HCT116 (cell line): ENCODE results near the gene TFG. TPM values are rescaled to one million over a fixed set of nuclear protein-coding genes. Genes with fewer than 3 reads are reported as not detected.

Experiments
- ATAC-seq: fragments of 200-7000 bp; cut with Tn5 transposase; 2 replicates; pipeline ENCODE4 v1.9.1; 2020; ENCODE audit warnings: mild to moderate bottlenecking, moderate library complexity
- BruUV-seq: library from RNA; stranded (reverse); fragments of 400-500 nt; replicated peaks from 2 replicates; lab custom pipeline; 2021; lab: Mats Ljungman, UMichigan
- CTCF ChIA-PET: fragments of 300-600 bp; sonication (Branson Sonifier 250); formaldehyde crosslinking; loops from one replicate; lab custom pipeline; 2021; ENCODE audit warnings: antibody characterized with exemption; lab: Charles Lee
- POLR2A ChIA-PET: fragments of 300-600, 350-600 bp; sonication (Branson Sonifier 250); formaldehyde crosslinking; loops from one replicate; lab custom pipeline; 2021; ENCODE audit warnings: antibody characterized with exemption; lab: Charles Lee
- RAD21 ChIA-PET, 2 experiments: fragments of 300-600 bp; sonication (Branson Sonifier 250); formaldehyde crosslinking; loops; one replicate each; lab custom pipeline; 2023; ENCODE audit warnings: low total read pairs in 2 of 2; ENCODE audit not compliant: uncharacterized antibody in 2 of 2, unreplicated experiment in 2 of 2, low non-redundant PET in 1 of 2; lab: Charles Lee
- DNase-seq: peaks from one replicate; pipeline ENCODE4 v3.0.0-alpha.2; 2010; ENCODE audit warnings: low read depth, low spot score
- H2AFZ ChIP-seq: fragments of 200-600 bp; shearing (Covaris generic), sonication (generic); 2 replicates; pipeline ENCODE4 v1.6.1; 2017; ENCODE audit warnings: low read depth, mixed run types, mixed read lengths, antibody characterized with exemption, low read length; ENCODE audit not compliant: poor library complexity, severe bottlenecking
- H3K27ac ChIP-seq: 2 replicates; pipeline ENCODE4 v1.5.1; 2012; ENCODE audit warnings: low read depth, low read length
- H3K27me3 ChIP-seq: fragments of 200-600 bp; sonication (generic); 2 replicates; pipeline ENCODE4 v1.6.1; 2016; ENCODE audit warnings: mixed run types, low read length, mixed read lengths; ENCODE audit not compliant: insufficient read depth
- H3K36me3 ChIP-seq, 2 experiments: fragments of 200-500 bp in 1 of 2; fragments of 200-600 bp in 1 of 2; sonication (Bioruptor generic) in 1 of 2; sonication (generic) in 1 of 2; 2 replicates each; pipeline versions ENCODE4 v1.5.1 to v1.6.1; 2014 to 2016; ENCODE audit warnings: low read length in 2 of 2, inconsistent platforms in 1 of 2, mixed read lengths in 1 of 2, mixed run types in 1 of 2; ENCODE audit not compliant: insufficient read depth in 2 of 2, control insufficient read depth in 1 of 2
- H3K4me1 ChIP-seq, 2 experiments: fragments of 200-600 bp in 1 of 2; sonication (generic) in 1 of 2; 2 replicates each; pipeline versions ENCODE4 v1.5.1 to v1.6.1; 2012 to 2017; ENCODE audit warnings: low read length in 2 of 2, inconsistent platforms in 1 of 2, mild to moderate bottlenecking in 1 of 2, mixed read lengths in 1 of 2, mixed run types in 1 of 2, moderate library complexity in 1 of 2; ENCODE audit not compliant: insufficient read depth in 2 of 2, control insufficient read depth in 1 of 2
- H3K4me2 ChIP-seq: fragments of 200-600 bp; sonication (generic); 2 replicates; pipeline ENCODE4 v1.6.1; 2017; ENCODE audit warnings: mixed run types, low read length, mixed read lengths
- H3K4me3 ChIP-seq, 2 experiments: fragments of 200-600 bp in 1 of 2; sonication (generic) in 1 of 2; replicated peaks in 1 of 2; 2 replicates each; pipeline ENCODE4 v1.5.1; 2011 to 2016; ENCODE audit warnings: low read length in 2 of 2, control low read depth in 1 of 2, low read depth in 1 of 2, mild to moderate bottlenecking in 1 of 2, mixed read lengths in 1 of 2, mixed run types in 1 of 2
- H3K79me2 ChIP-seq: fragments of 200-600 bp; sonication (generic); 2 replicates; pipeline ENCODE4 v1.6.1; 2017; ENCODE audit warnings: mild to moderate bottlenecking, mixed run types, low read length, moderate library complexity, mixed read lengths; ENCODE audit not compliant: insufficient read depth
- H3K9ac ChIP-seq: fragments of 200-600 bp; sonication (generic); 2 replicates; pipeline ENCODE4 v1.6.1; 2016; ENCODE audit warnings: low read length, mixed read lengths
- H3K9me2 ChIP-seq: fragments of 200-600 bp; sonication (generic), shearing (Covaris generic); 2 replicates; pipeline ENCODE4 v1.6.1; 2017; ENCODE audit warnings: mixed run types, mild to moderate bottlenecking, moderate library complexity; ENCODE audit not compliant: insufficient read depth
- H3K9me3 ChIP-seq, 2 experiments: fragments of 200-500 bp in 1 of 2; fragments of 200-600 bp in 1 of 2; sonication (Bioruptor generic) in 1 of 2; sonication (generic) in 1 of 2; 2 replicates each; pipeline ENCODE4 v1.6.1; 2014 to 2017; ENCODE audit warnings: low read length in 2 of 2, mixed read lengths in 2 of 2, inconsistent platforms in 1 of 2, low read depth in 1 of 2, mild to moderate bottlenecking in 1 of 2, mixed run types in 1 of 2, moderate library complexity in 1 of 2; ENCODE audit not compliant: control insufficient read depth in 1 of 2, insufficient read depth in 1 of 2
- H4K20me1 ChIP-seq: fragments of 200-600 bp; sonication (generic), shearing (Covaris generic); 2 replicates; pipeline ENCODE4 v1.6.1; 2017; ENCODE audit warnings: mixed run types, mild to moderate bottlenecking, moderate library complexity; ENCODE audit not compliant: insufficient read depth
- CBX3 ChIP-seq: IDR thresholded peaks from 2 replicates; pipeline ENCODE4 v1.6.1; 2012; ENCODE audit warnings: low read depth
- CTCF ChIP-seq, 3 experiments: fragments of 200-600 bp in 1 of 3; sonication (generic) in 1 of 3; IDR thresholded peaks in 2 of 3; conservative IDR thresholded peaks in 1 of 3; 2 replicates each; pipeline ENCODE4 v1.5.1; 2012 to 2017; ENCODE audit warnings: low read depth in 2 of 3, low read length in 2 of 3, antibody characterized with exemption in 1 of 3, borderline replicate concordance in 1 of 3, control low read depth in 1 of 3, mild to moderate bottlenecking in 1 of 3, mixed read lengths in 1 of 3, mixed run types in 1 of 3, moderate library complexity in 1 of 3; ENCODE audit not compliant: insufficient read depth in 1 of 3
- EZH2 ChIP-seq: fragments of 200-600 bp; sonication (generic); IDR thresholded peaks from 2 replicates; pipeline ENCODE4 v1.6.1; 2017; ENCODE audit warnings: antibody characterized with exemption, mixed run types
- EZH2phosphoT487 ChIP-seq: fragments of 200-600 bp; IDR thresholded peaks from 2 replicates; pipeline ENCODE4 v1.6.1; 2018; ENCODE audit warnings: antibody characterized with exemption, borderline replicate concordance
- FOSL1 ChIP-seq: IDR thresholded peaks from 2 replicates; pipeline ENCODE4 v1.6.1; 2012; ENCODE audit warnings: low read depth
- JUND ChIP-seq: IDR thresholded peaks from 2 replicates; pipeline ENCODE4 v1.6.1; 2012
- MAX ChIP-seq: IDR thresholded peaks from 2 replicates; pipeline ENCODE4 v1.6.1; 2012
- POLR2A ChIP-seq: IDR thresholded peaks from 2 replicates; pipeline ENCODE4 v1.7.0; 2011; ENCODE audit warnings: borderline replicate concordance; ENCODE audit not compliant: insufficient read depth, insufficient read length; ENCODE audit errors: extremely low read depth
- POLR2AphosphoS5 ChIP-seq: IDR thresholded peaks from 2 replicates; pipeline ENCODE4 v1.6.1; 2011; ENCODE audit warnings: mild to moderate bottlenecking, low read depth, low read length, moderate library complexity
- SIN3A ChIP-seq: IDR thresholded peaks from 2 replicates; pipeline ENCODE4 v1.6.1; 2012; ENCODE audit warnings: low read depth
- SRF ChIP-seq: IDR thresholded peaks from 2 replicates; pipeline ENCODE4 v1.6.1; 2012; ENCODE audit warnings: low read depth
- TCF7L2 ChIP-seq: IDR thresholded peaks from 2 replicates; pipeline ENCODE4 v1.7.0; 2011; ENCODE audit warnings: borderline replicate concordance, inconsistent platforms; ENCODE audit not compliant: insufficient read depth, insufficient read length; ENCODE audit errors: extremely low read depth
- YY1 ChIP-seq: IDR thresholded peaks from 2 replicates; pipeline ENCODE4 v1.6.1; 2011; ENCODE audit warnings: low read length, low read depth, moderate library complexity, mild to moderate bottlenecking; ENCODE audit not compliant: insufficient replicate concordance; ENCODE audit errors: extremely low read depth
- ZBTB33 ChIP-seq: IDR thresholded peaks from 2 replicates; pipeline ENCODE4 v1.6.1; 2011; ENCODE audit warnings: mild to moderate bottlenecking, low read length, moderate library complexity; ENCODE audit not compliant: insufficient replicate concordance; ENCODE audit errors: extremely low read depth
- ZFX ChIP-seq: fragments of 450-650 bp; IDR thresholded peaks from 2 replicates; pipeline ENCODE4 v1.6.1; 2017
- intact Hi-C: fragments of 100-400 bp; cut with micrococcal nuclease; formaldehyde crosslinking; loops from 2 replicates; pipeline ENCODE4 v1.10.0; 2022
- total RNA-seq: library from RNA; stranded (reverse); gene quantifications from one replicate; pipeline ENCODE4 v1.2.1, GENCODE V29; 2021; ENCODE audit not compliant: unreplicated experiment
- TF ChIP-seq, protein P1 (sequence below): IDR thresholded peaks from 2 replicates; pipeline ENCODE4 v1.6.1; 2012

TFG gene
- total RNA-seq, 1 experiment from 2014 or later = 99.1 TPM

DNA sequence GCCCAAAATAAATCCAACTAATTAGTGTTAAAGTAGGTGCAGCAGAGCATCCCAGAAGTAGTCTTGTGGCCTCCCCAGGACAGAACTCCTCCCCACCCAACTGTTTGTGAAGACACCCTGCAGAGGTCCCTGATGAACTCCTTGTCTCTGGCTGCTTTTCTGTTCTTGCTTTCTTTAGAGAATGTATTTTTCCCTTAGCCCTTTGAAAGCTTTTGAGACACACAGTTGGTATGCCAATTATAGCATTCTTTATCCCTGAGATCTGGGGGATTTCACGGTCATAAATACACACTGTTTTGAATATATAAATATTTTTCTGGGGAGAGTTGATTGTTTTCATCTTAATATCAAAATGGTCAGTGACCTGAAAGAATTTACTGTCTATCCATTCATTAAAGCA is 9.8 kb downstream of the TFG start:
- H3K36me3 ChIP-seq = peaks cover 38 to 44% of the 10 kb centered on the region in 2 experiments
- RAD21 ChIA-PET = no interaction called here

More for the DNA sequence above, 9.8 kb downstream of the TFG start:
- Histone ChIP-seq H3K4me2 (no peak overlapping the region), H4K20me1 (peaks cover 45% of the 10 kb centered on the region; the same call in 1 of the 2 replicates), H3K27ac (no peak overlapping the region), H3K4me1 (no peaks in the 10 kb centered on the region), H3K4me3 (no peak overlapping the region), H3K9me3 (no peaks in the 10 kb centered on the region), H3K9me2 (no peaks in the 10 kb centered on the region), H3K9ac (no peak overlapping the region), H2AFZ (no peak overlapping the region), H3K27me3 (no peaks in the 10 kb centered on the region), H3K79me2 (peaks cover 100% of the 10 kb centered on the region)
- CTCF ChIA-PET = no interaction called here
- DNase-seq = no peak
- BruUV-seq = no TSS peak
- TF ChIP-seq JUND = no peak
- no peak for TF ChIP-seq CTCF (IDR thresholded peaks at IDR 0.05 in 2 of 3, conservative IDR thresholded peaks at IDR 0.05 in 1 of 3; ENCODE audit: borderline replicate concordance in 1 of 3, insufficient read depth in 1 of 3, low read depth in 2 of 3, low read length in 2 of 3)
- TF ChIP-seq POLR2AphosphoS5 = no peak
- no peak for TF ChIP-seq TCF7L2
- TF ChIP-seq ZFX = no peak
- no peak for TF ChIP-seq CBX3
- TF ChIP-seq SRF = no peak
- TF ChIP-seq EZH2 = no peak
- TF ChIP-seq, protein P1, sequence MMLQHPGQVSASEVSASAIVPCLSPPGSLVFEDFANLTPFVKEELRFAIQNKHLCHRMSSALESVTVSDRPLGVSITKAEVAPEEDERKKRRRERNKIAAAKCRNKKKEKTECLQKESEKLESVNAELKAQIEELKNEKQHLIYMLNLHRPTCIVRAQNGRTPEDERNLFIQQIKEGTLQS = no peak
- no peak for TF ChIP-seq MAX
- no peak for TF ChIP-seq SIN3A
- TF ChIP-seq FOSL1 = no peak
- TF ChIP-seq POLR2A = no peak
- TF ChIP-seq YY1 = no peak
- TF ChIP-seq EZH2phosphoT487 = no peak
- no peak for TF ChIP-seq ZBTB33
- ATAC-seq = no peak
- intact Hi-C loops = loop anchor here (10.0 kb wide), 1 partner anchor 404 kb away; no protein-coding TSS in a partner anchor
- POLR2A ChIA-PET = no interaction called here
